MG63 (cell line): ENCODE results near the gene NUP153. TPM values are rescaled to one million over a fixed set of nuclear protein-coding genes. Genes with fewer than 3 reads are reported as not detected.
"Not testable (repeated sequence)": the region's sequence is repeated elsewhere in the genome, so short reads cannot be mapped to it uniquely, and the experiment has no call there.

Source experiments
- DNase-seq: peaks from one replicate; pipeline ENCODE4 v3.0.0-alpha.2; 2020
- H3K27me3 ChIP-seq: fragments of 250-450 bp; sonication (Bioruptor Pico); 2 replicates; pipeline ENCODE4 v1.5.1; 2020; ENCODE audit warnings: mild to moderate bottlenecking, moderate library complexity
- H3K36me3 ChIP-seq: fragments of 250-450 bp; sonication (Bioruptor Pico); 2 replicates; pipeline ENCODE4 v1.5.1; 2020; ENCODE audit warnings: mild to moderate bottlenecking, moderate library complexity
- H3K4me3 ChIP-seq: fragments of 250-450 bp; sonication (Bioruptor Pico); 2 replicates; pipeline ENCODE4 v1.5.1; 2020; ENCODE audit warnings: mild to moderate bottlenecking, moderate library complexity
- H3K9me3 ChIP-seq: fragments of 250-450 bp; sonication (Bioruptor Pico); 2 replicates; pipeline ENCODE4 v1.5.1; 2020; ENCODE audit warnings: mild to moderate bottlenecking, moderate library complexity
- total RNA-seq: library from RNA; depleted of rRNA; stranded (reverse); fragments of >200 nt; shearing (Covaris generic); gene quantifications from 2 replicates; pipeline ENCODE4 v1.2.3, GENCODE V29; 2014; ENCODE audit warnings: low replicate concordance

NUP153 gene
- total RNA-seq, 1 experiment from 2014 or later, result 16.5 TPM

GRCh38 chr6:17719323-17720041 is 12.8 kb upstream of the NUP153 start:
- Histone ChIP-seq H3K9me3 (no peaks in the 10 kb centered on the region), H3K27me3 (no peaks in the 10 kb centered on the region), H3K4me3 (no peak overlapping the region), H3K36me3 (no peaks in the 10 kb centered on the region)
- DNase-seq, result no peak

GRCh38 chr6:17716221-17716620 is 9.5 kb upstream of the NUP153 start:
- H3K4me3 ChIP-seq, result no peak overlapping the region
- DNase-seq, result no peak
- no peaks in the 10 kb centered on the region for H3K9me3 ChIP-seq
- H3K36me3 ChIP-seq, result no peaks in the 10 kb centered on the region
- no peaks in the 10 kb centered on the region for H3K27me3 ChIP-seq

GRCh38 chr6:17714879-17715851 is 8.4 kb upstream of the NUP153 start:
- no peaks in the 10 kb centered on the region for H3K27me3 ChIP-seq
- no peaks in the 10 kb centered on the region for H3K9me3 ChIP-seq
- no peaks in the 10 kb centered on the region for H3K36me3 ChIP-seq
- H3K4me3 ChIP-seq, result no peak overlapping the region
- peak; percentile 62 for DNase-seq

- DNase-seq, result no peak
Observed at GRCh38 chr6:17714177-17714576, 7.5 kb upstream of the NUP153 start.

GRCh38 chr6:17712576-17712975 is 5.9 kb upstream of the NUP153 start:
- Histone ChIP-seq H3K27me3 (no peaks in the 10 kb centered on the region), H3K4me3 (no peak overlapping the region), H3K36me3 (no peaks in the 10 kb centered on the region), H3K9me3 (no peaks in the 10 kb centered on the region)
- DNase-seq, result no peak

More at GRCh38 chr6:17714177-17714576, 7.5 kb upstream of the NUP153 start:
- Histone ChIP-seq H3K27me3 (no peaks in the 10 kb centered on the region), H3K4me3 (no peak overlapping the region), H3K36me3 (no peaks in the 10 kb centered on the region), H3K9me3 (no peaks in the 10 kb centered on the region)

GRCh38 chr6:17710331-17710730 is 3.6 kb upstream of the NUP153 start:
- H3K4me3 ChIP-seq, result no peak overlapping the region
- peaks cover 7% of the 10 kb centered on the region; the same call in 1 of the 2 replicates for H3K36me3 ChIP-seq
- no peak for DNase-seq
- no peaks in the 10 kb centered on the region for H3K9me3 ChIP-seq
- no peaks in the 10 kb centered on the region for H3K27me3 ChIP-seq

- no peaks in the 10 kb centered on the region for H3K27me3 ChIP-seq
- no peaks in the 10 kb centered on the region for H3K9me3 ChIP-seq
- peak; percentile 67 for DNase-seq
- H3K4me3 ChIP-seq, result no peak overlapping the region
- peaks cover 7% of the 10 kb centered on the region; the same call in 1 of the 2 replicates for H3K36me3 ChIP-seq
Observed at GRCh38 chr6:17709476-17709875, 2.8 kb upstream of the NUP153 start.

- H3K27me3 ChIP-seq, result not testable (repeated sequence)
Observed at GRCh38 chr6:17708035-17708434, 1.3 kb upstream of the NUP153 start.

GRCh38 chr6:17707371-17707651 is 586 bp upstream of the NUP153 start:
- DNase-seq, result no peak
- H3K36me3 ChIP-seq, result peaks cover 7% of the 10 kb centered on the region; the same call in 1 of the 2 replicates
- peak overlapping the region; percentile 81 for H3K4me3 ChIP-seq
- no peaks in the 10 kb centered on the region for H3K27me3 ChIP-seq
- no peaks in the 10 kb centered on the region for H3K9me3 ChIP-seq

More at GRCh38 chr6:17708035-17708434, 1.3 kb upstream of the NUP153 start:
- H3K4me3 ChIP-seq, H3K9me3 ChIP-seq, H3K36me3 ChIP-seq, DNase-seq: not testable (repeated sequence)

GRCh38 chr6:17705778-17706579 is 746 bp downstream of the NUP153 start:
- Histone ChIP-seq H3K36me3 (peaks cover 7% of the 10 kb centered on the region; the same call in 1 of the 2 replicates), H3K9me3 (no peaks in the 10 kb centered on the region), H3K4me3 (peak overlapping the region; percentile 81), H3K27me3 (no peaks in the 10 kb centered on the region)
- DNase-seq, result peak; percentile 76

- no peaks in the 10 kb centered on the region for H3K27me3 ChIP-seq
- peak; percentile 48 for DNase-seq
- no peaks in the 10 kb centered on the region for H3K9me3 ChIP-seq
- peak overlapping the region; percentile 81 for H3K4me3 ChIP-seq
- H3K36me3 ChIP-seq, result peaks cover 7% of the 10 kb centered on the region; the same call in 1 of the 2 replicates
Observed at GRCh38 chr6:17705428-17705777, 1.3 kb downstream of the NUP153 start.

GRCh38 chr6:17703256-17703694 is 3.5 kb downstream of the NUP153 start:
- Histone ChIP-seq H3K36me3 (peaks cover 7% of the 10 kb centered on the region; the same call in 1 of the 2 replicates), H3K27me3 (no peaks in the 10 kb centered on the region), H3K9me3 (no peaks in the 10 kb centered on the region), H3K4me3 (peak overlapping the region; percentile 81)
- DNase-seq, result peak; percentile 80

GRCh38 chr6:17700421-17701416 is 6.0 kb downstream of the NUP153 start:
- no peaks in the 10 kb centered on the region for H3K27me3 ChIP-seq
- H3K4me3 ChIP-seq, result no peak overlapping the region
- H3K36me3 ChIP-seq, result peaks cover 10% of the 10 kb centered on the region
- H3K9me3 ChIP-seq, result no peaks in the 10 kb centered on the region
- no peak for DNase-seq

GRCh38 chr6:17691925-17692538 is 14.7 kb downstream of the NUP153 start:
- no peak for DNase-seq
- peaks cover 11% of the 10 kb centered on the region for H3K36me3 ChIP-seq
- no peaks in the 10 kb centered on the region for H3K9me3 ChIP-seq
- no peaks in the 10 kb centered on the region for H3K27me3 ChIP-seq
- no peak overlapping the region for H3K4me3 ChIP-seq

GRCh38 chr6:17688481-17688880 is 18.2 kb downstream of the NUP153 start:
- Histone ChIP-seq H3K27me3 (no peaks in the 10 kb centered on the region), H3K4me3 (no peak overlapping the region), H3K9me3 (no peaks in the 10 kb centered on the region), H3K36me3 (peaks cover 21% of the 10 kb centered on the region)
- DNase-seq, result peak; percentile 15
